ENCODE data around the gene PLA2G4E. TPM values are rescaled to one million over a fixed set of nuclear protein-coding genes. Genes with fewer than 3 reads are reported as not detected.

The PLA2G4E gene
- total RNA-seq, 4 donors from 2014 or later: not detected

GRCh38 chr15:42048821-42049200, 28.0 kb upstream of the PLA2G4E start:
- no peak for DNase-seq
- Histone ChIP-seq H3K4me3 (no peak overlapping the region), H3K27ac (peak overlapping the region in 2 of 4 donors; percentile 31 to 34), H3K4me1 (peaks cover 33 to 40% of the 10 kb centered on the region in 2 donors), H3K27me3 (no peaks in the 10 kb centered on the region), H3K9me3 (no peaks in the 10 kb centered on the region), H3K36me3 (no peaks in the 10 kb centered on the region)
- TF ChIP-seq POLR2A (IDR thresholded peaks at IDR 0.05) (no peak), CTCF (IDR thresholded peaks at IDR 0.05 in 4 of 5, conservative IDR thresholded peaks at IDR 0.05 in 1 of 5) (no peak)
- in situ Hi-C loops (cut with MboI; ENCODE audit: low sequenced_read_pairs in 4 of 4) (no loop called here), intact Hi-C loops (cut with DNase I; ENCODE audit: low total_unique reads) (no loop called here)
- no peak for ATAC-seq

GRCh38 chr15:42048080-42048820, 27.4 kb upstream of the PLA2G4E start:
- H3K36me3 ChIP-seq: no peaks in the 10 kb centered on the region
- H3K4me3 ChIP-seq: no peak overlapping the region
- peak overlapping the region in 2 of 4 donors; percentile 31 to 34 for H3K27ac ChIP-seq
- H3K9me3 ChIP-seq: no peaks in the 10 kb centered on the region
- intact Hi-C loops (cut with DNase I; ENCODE audit: low total_unique reads): no loop called here
- in situ Hi-C loops (cut with MboI; ENCODE audit: low sequenced_read_pairs in 4 of 4): no loop called here
- no peaks in the 10 kb centered on the region for H3K27me3 ChIP-seq
- ATAC-seq (no peak), DNase-seq (no peak)
- H3K4me1 ChIP-seq: peaks cover 27 to 34% of the 10 kb centered on the region in 2 donors
- TF ChIP-seq CTCF (IDR thresholded peaks at IDR 0.05 in 4 of 5, conservative IDR thresholded peaks at IDR 0.05 in 1 of 5): no peak
- TF ChIP-seq POLR2A (IDR thresholded peaks at IDR 0.05): no peak

GRCh38 chr15:42046597-42046996, 25.8 kb upstream of the PLA2G4E start:
- in situ Hi-C loops (cut with MboI; ENCODE audit: low sequenced_read_pairs in 4 of 4): no loop called here
- no peak for TF ChIP-seq CTCF (IDR thresholded peaks at IDR 0.05 in 4 of 5, conservative IDR thresholded peaks at IDR 0.05 in 1 of 5)
- TF ChIP-seq POLR2A (IDR thresholded peaks at IDR 0.05): no peak
- Histone ChIP-seq H3K27ac (no peak overlapping the region), H3K9me3 (no peaks in the 10 kb centered on the region), H3K4me1 (peaks cover 20 to 23% of the 10 kb centered on the region in 2 donors), H3K4me3 (no peak overlapping the region), H3K27me3 (no peaks in the 10 kb centered on the region), H3K36me3 (no peaks in the 10 kb centered on the region)
- intact Hi-C loops (cut with DNase I; ENCODE audit: low total_unique reads): no loop called here
- ATAC-seq: no peak
- DNase-seq: no peak

GRCh38 chr15:42045211-42045615, 24.4 kb upstream of the PLA2G4E start:
- TF ChIP-seq POLR2A (IDR thresholded peaks at IDR 0.05) (no peak), CTCF (IDR thresholded peaks at IDR 0.05 in 4 of 5, conservative IDR thresholded peaks at IDR 0.05 in 1 of 5) (no peak)
- ATAC-seq (no peak), DNase-seq (no peak)
- Histone ChIP-seq H3K4me1 (peaks cover 9 to 10% of the 10 kb centered on the region in 2 donors), H3K9me3 (no peaks in the 10 kb centered on the region), H3K36me3 (no peaks in the 10 kb centered on the region), H3K4me3 (no peak overlapping the region), H3K27ac (no peak overlapping the region), H3K27me3 (no peaks in the 10 kb centered on the region)
- in situ Hi-C loops (cut with MboI; ENCODE audit: low sequenced_read_pairs in 4 of 4): no loop called here
- intact Hi-C loops (cut with DNase I; ENCODE audit: low total_unique reads): no loop called here
